ENCODE measurements around the gene ZBTB17. TPM values are rescaled to one million over a fixed set of nuclear protein-coding genes. Genes with fewer than 3 reads are reported as not detected.
"Not testable (repeated sequence)": the region's sequence is repeated elsewhere in the genome, so short reads cannot be mapped to it uniquely, and the experiment has no call there.

Gene ZBTB17
- total RNA-seq, 1 donor from 2014 or later: 63.9 TPM

- peaks cover 17% of the 10 kb centered on the region for H3K4me1 Mint-ChIP-seq
- DNase-seq: no peak
- no peak overlapping the region for H3K27ac Mint-ChIP-seq
- H3K4me3 Mint-ChIP-seq: no peak overlapping the region
- intact Hi-C loops (cut with micrococcal nuclease): no loop called here
- no peaks in the 10 kb centered on the region for H3K27me3 Mint-ChIP-seq
- no peaks in the 10 kb centered on the region for H3K36me3 Mint-ChIP-seq (ENCODE audit: low read depth)
- H3K9me3 Mint-ChIP-seq: no peaks in the 10 kb centered on the region
These were observed 29.7 kb upstream of the ZBTB17 start for GRCh38 chr1:16005597-16005996.

GRCh38 chr1:16001274-16001673 lies 25.4 kb upstream of the ZBTB17 start:
- H3K27ac Mint-ChIP-seq; intact Hi-C loops (cut with micrococcal nuclease); H3K27me3 Mint-ChIP-seq; DNase-seq; H3K4me1 Mint-ChIP-seq; H3K36me3 Mint-ChIP-seq (ENCODE audit: low read depth); H3K4me3 Mint-ChIP-seq; H3K9me3 Mint-ChIP-seq: not testable (repeated sequence)

- intact Hi-C loops (cut with micrococcal nuclease): no loop called here
- Mint-ChIP-seq H3K4me3 (no peak overlapping the region), H3K9me3 (no peaks in the 10 kb centered on the region), H3K27ac (no peak overlapping the region), H3K4me1 (peaks cover 3% of the 10 kb centered on the region), H3K27me3 (peaks cover 5% of the 10 kb centered on the region), H3K36me3 (ENCODE audit: low read depth) (no peaks in the 10 kb centered on the region)
- no peak for DNase-seq
These were observed 23.0 kb upstream of the ZBTB17 start for GRCh38 chr1:15998929-15999328.

- intact Hi-C loops (cut with micrococcal nuclease): loop anchor here (2.0 kb wide), 1 partner anchor 183 kb away; no protein-coding TSS in a partner anchor
- no peak for DNase-seq
- Mint-ChIP-seq H3K4me3 (no peak overlapping the region), H3K27ac (no peak overlapping the region), H3K27me3 (peaks cover 5% of the 10 kb centered on the region), H3K36me3 (ENCODE audit: low read depth) (no peaks in the 10 kb centered on the region), H3K9me3 (no peaks in the 10 kb centered on the region), H3K4me1 (peaks cover 3% of the 10 kb centered on the region)
These were observed 21.9 kb upstream of the ZBTB17 start for GRCh38 chr1:15997637-15998280.

GRCh38 chr1:15997076-15997585 lies 21.2 kb upstream of the ZBTB17 start:
- Mint-ChIP-seq H3K4me3 (no peak overlapping the region), H3K9me3 (no peaks in the 10 kb centered on the region), H3K27me3 (peaks cover 5% of the 10 kb centered on the region), H3K4me1 (peaks cover 3% of the 10 kb centered on the region), H3K27ac (no peak overlapping the region), H3K36me3 (ENCODE audit: low read depth) (no peaks in the 10 kb centered on the region)
- DNase-seq: no peak
- intact Hi-C loops (cut with micrococcal nuclease): loop anchor here (2.0 kb wide), 1 partner anchor 182 kb away; no protein-coding TSS in a partner anchor

GRCh38 chr1:15994590-15995351 lies 18.9 kb upstream of the ZBTB17 start:
- Mint-ChIP-seq H3K4me3 (no peak overlapping the region), H3K27ac (no peak overlapping the region)
- intact Hi-C loops (cut with micrococcal nuclease): no loop called here

GRCh38 chr1:15994081-15994480 lies 18.2 kb upstream of the ZBTB17 start:
- intact Hi-C loops (cut with micrococcal nuclease): no loop called here
- Mint-ChIP-seq H3K27me3 (peaks cover 4% of the 10 kb centered on the region), H3K36me3 (ENCODE audit: low read depth) (no peaks in the 10 kb centered on the region), H3K27ac (no peak overlapping the region), H3K4me1 (peaks cover 3% of the 10 kb centered on the region), H3K9me3 (no peaks in the 10 kb centered on the region), H3K4me3 (no peak overlapping the region)
- peak; percentile 55 for DNase-seq

More at GRCh38 chr1:15994590-15995351, 18.9 kb upstream of the ZBTB17 start:
- peaks cover 3% of the 10 kb centered on the region for H3K4me1 Mint-ChIP-seq
- H3K27me3 Mint-ChIP-seq: peaks cover 5% of the 10 kb centered on the region
- peak; percentile 84 for DNase-seq
- no peaks in the 10 kb centered on the region for H3K9me3 Mint-ChIP-seq
- no peaks in the 10 kb centered on the region for H3K36me3 Mint-ChIP-seq (ENCODE audit: low read depth)

GRCh38 chr1:15993666-15994065 lies 17.8 kb upstream of the ZBTB17 start:
- H3K9me3 Mint-ChIP-seq: no peaks in the 10 kb centered on the region
- H3K36me3 Mint-ChIP-seq (ENCODE audit: low read depth): no peaks in the 10 kb centered on the region
- H3K27me3 Mint-ChIP-seq: peaks cover 7% of the 10 kb centered on the region
- H3K27ac Mint-ChIP-seq: no peak overlapping the region
- no peak for DNase-seq
- H3K4me1 Mint-ChIP-seq: peaks cover 3% of the 10 kb centered on the region
- H3K4me3 Mint-ChIP-seq: no peak overlapping the region
- intact Hi-C loops (cut with micrococcal nuclease): no loop called here

- Mint-ChIP-seq H3K36me3 (ENCODE audit: low read depth) (no peaks in the 10 kb centered on the region), H3K27ac (no peak overlapping the region), H3K4me1 (peaks cover 3% of the 10 kb centered on the region), H3K27me3 (peaks cover 4% of the 10 kb centered on the region), H3K4me3 (no peak overlapping the region), H3K9me3 (no peaks in the 10 kb centered on the region)
- intact Hi-C loops (cut with micrococcal nuclease): no loop called here
- DNase-seq: no peak
These were observed 16.9 kb upstream of the ZBTB17 start for GRCh38 chr1:15992582-15993500.

- Mint-ChIP-seq H3K36me3 (ENCODE audit: low read depth) (no peaks in the 10 kb centered on the region), H3K4me3 (no peak overlapping the region), H3K27ac (no peak overlapping the region), H3K4me1 (peaks cover 3% of the 10 kb centered on the region), H3K27me3 (peaks cover 4% of the 10 kb centered on the region), H3K9me3 (no peaks in the 10 kb centered on the region)
- DNase-seq: peak; percentile 53
- intact Hi-C loops (cut with micrococcal nuclease): no loop called here
These were observed 16.3 kb upstream of the ZBTB17 start for GRCh38 chr1:15992187-15992553.

- peaks cover 4% of the 10 kb centered on the region for H3K27me3 Mint-ChIP-seq
- no peak overlapping the region for H3K4me3 Mint-ChIP-seq
- peaks cover 3% of the 10 kb centered on the region for H3K4me1 Mint-ChIP-seq
- DNase-seq: peak; percentile 54
- no peaks in the 10 kb centered on the region for H3K36me3 Mint-ChIP-seq (ENCODE audit: low read depth)
- intact Hi-C loops (cut with micrococcal nuclease): no loop called here
- H3K27ac Mint-ChIP-seq: no peak overlapping the region
- H3K9me3 Mint-ChIP-seq: no peaks in the 10 kb centered on the region
These were observed 15.7 kb upstream of the ZBTB17 start for GRCh38 chr1:15991427-15992186.

GRCh38 chr1:15989776-15990175 lies 13.9 kb upstream of the ZBTB17 start:
- no peaks in the 10 kb centered on the region for H3K36me3 Mint-ChIP-seq (ENCODE audit: low read depth)

More at GRCh38 chr1:15989776-15990175, 13.9 kb upstream of the ZBTB17 start:
- Mint-ChIP-seq H3K27me3 (peaks cover 4% of the 10 kb centered on the region), H3K4me1 (peaks cover 7% of the 10 kb centered on the region), H3K9me3 (no peaks in the 10 kb centered on the region), H3K27ac (no peak overlapping the region), H3K4me3 (no peak overlapping the region)
- intact Hi-C loops (cut with micrococcal nuclease): no loop called here
- no peak for DNase-seq
